Measurements from ENCODE around the gene SERAC1.
"Not testable (repeated sequence)": the region's sequence is repeated elsewhere in the genome, so short reads cannot be mapped to it uniquely, and the experiment has no call there.

The SERAC1 gene

GRCh38 chr6:158175111-158175510, 7.0 kb upstream of the SERAC1 start:
- Mint-ChIP-seq H3K4me1 (peaks cover 36% of the 10 kb centered on the region), H3K4me3 (no peak overlapping the region), H3K27me3 (ENCODE audit: low read depth) (no peaks in the 10 kb centered on the region), H3K27ac (no peak overlapping the region), H3K36me3 (ENCODE audit: low read depth) (peaks cover 54% of the 10 kb centered on the region), H3K9me3 (peaks cover 21% of the 10 kb centered on the region)
- TF ChIP-seq CTCF (IDR thresholded peaks at IDR 0.05; ENCODE audit: unreplicated experiment in 3 of 3), result no peak

- H3K36me3 Mint-ChIP-seq (ENCODE audit: low read depth), result peaks cover 48% of the 10 kb centered on the region
- no peaks in the 10 kb centered on the region for H3K27me3 Mint-ChIP-seq (ENCODE audit: low read depth)
- H3K27ac Mint-ChIP-seq, result no peak overlapping the region
- H3K9me3 Mint-ChIP-seq, result peaks cover 15% of the 10 kb centered on the region
- peaks cover 36% of the 10 kb centered on the region for H3K4me1 Mint-ChIP-seq
- no peak for TF ChIP-seq CTCF (IDR thresholded peaks at IDR 0.05; ENCODE audit: unreplicated experiment in 3 of 3)
- no peak overlapping the region for H3K4me3 Mint-ChIP-seq
Observed at GRCh38 chr6:158174514-158174913, 6.5 kb upstream of the SERAC1 start.

- H3K27ac Mint-ChIP-seq, result peak overlapping the region; percentile 10 to 63 (median 62)
- H3K4me1 Mint-ChIP-seq, result peaks cover 36% of the 10 kb centered on the region
- H3K27me3 Mint-ChIP-seq (ENCODE audit: low read depth), result no peaks in the 10 kb centered on the region
- H3K4me3 Mint-ChIP-seq, result peak overlapping the region in 2 of 3 experiments; percentile 14 to 16
- peaks cover 43% of the 10 kb centered on the region for H3K36me3 Mint-ChIP-seq (ENCODE audit: low read depth)
- TF ChIP-seq CTCF (IDR thresholded peaks at IDR 0.05; ENCODE audit: unreplicated experiment in 3 of 3), result no peak
- peaks cover 10% of the 10 kb centered on the region for H3K9me3 Mint-ChIP-seq
Observed at GRCh38 chr6:158174024-158174423, 6.0 kb upstream of the SERAC1 start.

GRCh38 chr6:158172001-158172400, 3.9 kb upstream of the SERAC1 start:
- Mint-ChIP-seq H3K9me3 (peaks cover 2% of the 10 kb centered on the region), H3K4me3 (peak overlapping the region; percentile 12 to 43 (median 41)), H3K36me3 (ENCODE audit: low read depth) (peaks cover 23% of the 10 kb centered on the region), H3K27ac (peak overlapping the region; percentile 21 to 87 (median 79)), H3K4me1 (peaks cover 41% of the 10 kb centered on the region), H3K27me3 (ENCODE audit: low read depth) (no peaks in the 10 kb centered on the region)
- TF ChIP-seq CTCF (IDR thresholded peaks at IDR 0.05; ENCODE audit: unreplicated experiment in 3 of 3), result no peak

GRCh38 chr6:158170656-158171081, 2.6 kb upstream of the SERAC1 start:
- TF ChIP-seq CTCF (IDR thresholded peaks at IDR 0.05; ENCODE audit: unreplicated experiment in 3 of 3), result no peak
- H3K27me3 Mint-ChIP-seq (ENCODE audit: low read depth), result no peaks in the 10 kb centered on the region
- H3K4me3 Mint-ChIP-seq, result peak overlapping the region in 1 of 3 experiments; percentile 23
- H3K27ac Mint-ChIP-seq, result peak overlapping the region; percentile 21 to 87 (median 32)
- no peaks in the 10 kb centered on the region for H3K9me3 Mint-ChIP-seq
- H3K36me3 Mint-ChIP-seq (ENCODE audit: low read depth), result peaks cover 15% of the 10 kb centered on the region
- peaks cover 46% of the 10 kb centered on the region for H3K4me1 Mint-ChIP-seq

- H3K36me3 Mint-ChIP-seq (ENCODE audit: low read depth), result peaks cover 15% of the 10 kb centered on the region
- H3K27ac Mint-ChIP-seq; H3K27me3 Mint-ChIP-seq (ENCODE audit: low read depth); H3K9me3 Mint-ChIP-seq: not testable (repeated sequence)
- H3K4me3 Mint-ChIP-seq, result peak overlapping the region in 1 of 3 experiments; percentile 16
- peaks cover 46% of the 10 kb centered on the region for H3K4me1 Mint-ChIP-seq
Observed at GRCh38 chr6:158169634-158170033, 1.6 kb upstream of the SERAC1 start.

Measured in nephron (organoid).